GM21423 (cell line): ENCODE results near the gene C10orf62.
"Not testable (repeated sequence)": the region's sequence is repeated elsewhere in the genome, so short reads cannot be mapped to it uniquely, and the experiment has no call there.

ENCODE experiments used
- ATAC-seq: cut with Tn5 transposase; IDR thresholded peaks from one replicate; pipeline ENCODE4 v1.9.1; 2021; ENCODE audit warnings: mild to moderate bottlenecking, moderate library complexity; ENCODE audit not compliant: unreplicated experiment

C10orf62 gene

GRCh38 chr10:97618285-97618684 is 28.8 kb downstream of the C10orf62 start:
- no peak for ATAC-seq

- no peak for ATAC-seq
Measured at GRCh38 chr10:97618733-97619132, 29.2 kb downstream of the C10orf62 start.

- no peak for ATAC-seq
Measured at GRCh38 chr10:97623277-97623676, 33.8 kb downstream of the C10orf62 start.

- no peak for ATAC-seq
Measured at GRCh38 chr10:97627731-97628130, 38.2 kb downstream of the C10orf62 start.

GRCh38 chr10:97628228-97628627 is 38.7 kb downstream of the C10orf62 start:
- no peak for ATAC-seq

- ATAC-seq: no peak
Measured at GRCh38 chr10:97629289-97629688, 39.8 kb downstream of the C10orf62 start.

- no peak for ATAC-seq
Measured at GRCh38 chr10:97631098-97631497, 41.6 kb downstream of the C10orf62 start.

- ATAC-seq: peak; percentile 99
Measured at GRCh38 chr10:97632949-97633884, 43.7 kb downstream of the C10orf62 start, which contains the start of gene MORN4. Gene MORN4, minus strand, starts transcription at chr10:97633500. Its CDS starts 13,847 bp downstream, at chr10:97619653.

- no peak for ATAC-seq
Measured at GRCh38 chr10:97633921-97634320, 44.4 kb downstream of the C10orf62 start.

GRCh38 chr10:97635577-97635976 is 46.1 kb downstream of the C10orf62 start:
- no peak for ATAC-seq

- ATAC-seq: not testable (repeated sequence)
Measured at GRCh38 chr10:97639090-97639489, 49.6 kb downstream of the C10orf62 start.

GRCh38 chr10:97640174-97640867 is 50.8 kb downstream of the C10orf62 start, which contains the start of gene PI4K2A:
Gene PI4K2A, plus strand, starts transcription at chr10:97640671. Its CDS starts 72 bp downstream, at chr10:97640743.
- ATAC-seq: peak; percentile 97
